Chondrocyte (in vitro differentiated cells): ENCODE data around the gene ADGRD1. TPM values are rescaled to one million over a fixed set of nuclear protein-coding genes. Genes with fewer than 3 reads are reported as not detected.

Experiments used
- DNase-seq: peaks from one replicate; pipeline ENCODE4 v3.0.0; 2021; ENCODE audit warnings: mixed read lengths, low spot score
- H3K27ac Mint-ChIP-seq: one replicate; pipeline ENCODE4 v1.8.0; 2021; ENCODE audit warnings: mild to moderate bottlenecking, moderate library complexity, mixed read lengths; ENCODE audit not compliant: unreplicated experiment
- H3K27me3 Mint-ChIP-seq: 2 replicates; pipeline ENCODE4 v1.8.0; 2021; ENCODE audit warnings: low read depth, mixed read lengths
- H3K36me3 Mint-ChIP-seq: 2 replicates; pipeline ENCODE4 v1.8.0; 2021; ENCODE audit warnings: low read depth, mixed read lengths
- H3K4me1 Mint-ChIP-seq: 2 replicates; pipeline ENCODE4 v1.8.0; 2021; ENCODE audit warnings: low read depth, mild to moderate bottlenecking, mixed read lengths
- H3K4me3 Mint-ChIP-seq: one replicate; pipeline ENCODE4 v1.8.0; 2021; ENCODE audit warnings: mild to moderate bottlenecking, moderate library complexity, mixed read lengths; ENCODE audit not compliant: unreplicated experiment
- H3K9me3 Mint-ChIP-seq: 2 replicates; pipeline ENCODE4 v1.8.0; 2021; ENCODE audit warnings: low read depth, mixed read lengths
- total RNA-seq: library from RNA; stranded (reverse); gene quantifications from 3 replicates; pipeline ENCODE4 v1.2.1, GENCODE V29; 2021
- TF ChIP-seq, protein P1 (sequence below): fragments of 200-600 bp; sonication (generic); IDR thresholded peaks from 2 replicates; pipeline ENCODE4 v1.5.0; 2021; ENCODE audit warnings: antibody characterized with exemption, mild to moderate bottlenecking, moderate library complexity

ADGRD1 gene
- total RNA-seq, 1 donor from 2014 or later, result 4.7 TPM

DNA sequence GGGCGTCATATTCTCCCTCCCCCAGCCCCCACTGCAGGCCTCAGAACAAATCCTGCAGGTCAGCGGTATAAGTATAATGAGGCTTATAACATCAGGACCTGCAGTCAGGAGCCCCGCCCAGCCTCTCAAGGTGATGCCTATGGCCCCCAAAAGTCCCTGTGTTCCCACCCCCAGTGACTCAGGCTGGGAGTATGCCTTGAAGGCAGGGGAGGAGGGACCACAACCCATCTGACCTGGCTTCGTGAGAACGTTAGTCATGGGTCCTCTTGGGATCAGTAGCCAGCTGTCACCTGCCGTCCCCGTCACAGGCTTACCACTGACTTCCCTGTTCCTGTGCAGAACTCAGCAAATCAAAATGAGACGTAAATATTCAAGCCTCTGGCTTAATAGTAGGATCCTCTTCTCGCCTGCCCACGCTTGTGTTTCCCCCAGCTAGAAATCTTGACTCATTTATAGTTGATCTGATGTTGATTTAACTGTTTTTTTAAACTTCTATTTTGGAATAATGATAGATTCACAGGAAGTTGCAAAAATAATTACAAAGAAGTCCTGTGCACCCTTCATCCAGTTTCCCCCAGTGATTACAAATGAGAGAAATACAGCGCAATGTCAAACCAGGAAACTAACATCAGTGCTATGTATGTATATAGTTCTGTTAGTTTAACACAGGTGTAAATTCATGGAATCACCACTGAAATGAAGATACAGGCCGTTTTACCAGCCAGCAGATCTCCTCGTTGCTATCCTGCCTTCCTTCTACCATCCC lies 107.5 kb downstream of the ADGRD1 start:
- Mint-ChIP-seq H3K9me3 (peaks cover 5% of the 10 kb centered on the region), H3K27me3 (peaks cover 16% of the 10 kb centered on the region), H3K36me3 (no peaks in the 10 kb centered on the region), H3K4me1 (no peaks in the 10 kb centered on the region), H3K4me3 (no peak overlapping the region), H3K27ac (no peak overlapping the region)
- DNase-seq, result peak; percentile 62
- TF ChIP-seq, protein P1, sequence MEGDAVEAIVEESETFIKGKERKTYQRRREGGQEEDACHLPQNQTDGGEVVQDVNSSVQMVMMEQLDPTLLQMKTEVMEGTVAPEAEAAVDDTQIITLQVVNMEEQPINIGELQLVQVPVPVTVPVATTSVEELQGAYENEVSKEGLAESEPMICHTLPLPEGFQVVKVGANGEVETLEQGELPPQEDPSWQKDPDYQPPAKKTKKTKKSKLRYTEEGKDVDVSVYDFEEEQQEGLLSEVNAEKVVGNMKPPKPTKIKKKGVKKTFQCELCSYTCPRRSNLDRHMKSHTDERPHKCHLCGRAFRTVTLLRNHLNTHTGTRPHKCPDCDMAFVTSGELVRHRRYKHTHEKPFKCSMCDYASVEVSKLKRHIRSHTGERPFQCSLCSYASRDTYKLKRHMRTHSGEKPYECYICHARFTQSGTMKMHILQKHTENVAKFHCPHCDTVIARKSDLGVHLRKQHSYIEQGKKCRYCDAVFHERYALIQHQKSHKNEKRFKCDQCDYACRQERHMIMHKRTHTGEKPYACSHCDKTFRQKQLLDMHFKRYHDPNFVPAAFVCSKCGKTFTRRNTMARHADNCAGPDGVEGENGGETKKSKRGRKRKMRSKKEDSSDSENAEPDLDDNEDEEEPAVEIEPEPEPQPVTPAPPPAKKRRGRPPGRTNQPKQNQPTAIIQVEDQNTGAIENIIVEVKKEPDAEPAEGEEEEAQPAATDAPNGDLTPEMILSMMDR, result no peak

DNA sequence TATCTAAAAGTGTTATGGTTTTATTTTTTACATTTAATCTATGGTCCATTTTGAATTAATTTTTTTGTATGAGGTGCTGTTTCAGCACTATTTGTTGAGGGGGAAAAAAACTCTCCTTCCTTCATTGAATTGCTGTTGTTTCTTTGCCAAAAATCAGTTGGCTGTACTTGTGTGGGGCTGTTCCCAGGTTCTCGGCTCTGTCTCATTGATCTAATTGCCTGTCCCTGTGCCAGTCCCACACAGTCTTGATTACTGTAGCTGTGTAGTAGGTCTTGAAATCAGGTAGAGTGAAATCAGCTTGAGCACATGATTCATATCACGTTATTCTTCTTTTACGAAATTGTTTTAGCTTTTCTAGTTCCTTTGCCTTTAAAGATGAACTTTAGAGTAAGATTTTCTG lies 109.7 kb downstream of the ADGRD1 start:
- DNase-seq, result no peak
- TF ChIP-seq, protein P1, result no peak
- H3K27ac Mint-ChIP-seq, result no peak overlapping the region
- H3K4me1 Mint-ChIP-seq, result no peaks in the 10 kb centered on the region
- H3K36me3 Mint-ChIP-seq, result no peaks in the 10 kb centered on the region
- no peak overlapping the region for H3K4me3 Mint-ChIP-seq
- H3K27me3 Mint-ChIP-seq, result peaks cover 16% of the 10 kb centered on the region
- peaks cover 5% of the 10 kb centered on the region for H3K9me3 Mint-ChIP-seq

DNA sequence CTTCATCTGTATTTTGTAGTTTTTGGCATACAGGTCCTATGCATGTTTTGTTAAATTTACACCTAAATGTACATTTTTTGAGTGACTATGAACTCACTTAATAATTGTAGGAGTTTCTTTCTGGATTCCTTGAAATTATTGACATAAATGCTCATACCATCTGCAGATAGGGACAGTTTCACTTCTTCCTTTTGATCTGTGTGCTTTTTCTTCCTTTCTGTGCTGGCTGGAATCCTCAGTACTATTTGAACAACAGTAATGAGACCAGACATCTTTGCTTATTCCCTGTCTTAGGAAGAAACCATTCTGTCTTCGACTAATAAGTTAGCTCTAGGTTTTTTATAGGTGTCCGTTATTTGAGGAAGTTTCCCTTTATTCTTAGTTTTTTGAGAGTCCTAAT lies 110.3 kb downstream of the ADGRD1 start:
- DNase-seq, result no peak
- Mint-ChIP-seq H3K4me3 (no peak overlapping the region), H3K27me3 (peaks cover 16% of the 10 kb centered on the region), H3K36me3 (no peaks in the 10 kb centered on the region), H3K27ac (no peak overlapping the region), H3K9me3 (peaks cover 5% of the 10 kb centered on the region), H3K4me1 (no peaks in the 10 kb centered on the region)
- TF ChIP-seq, protein P1, result no peak

DNA sequence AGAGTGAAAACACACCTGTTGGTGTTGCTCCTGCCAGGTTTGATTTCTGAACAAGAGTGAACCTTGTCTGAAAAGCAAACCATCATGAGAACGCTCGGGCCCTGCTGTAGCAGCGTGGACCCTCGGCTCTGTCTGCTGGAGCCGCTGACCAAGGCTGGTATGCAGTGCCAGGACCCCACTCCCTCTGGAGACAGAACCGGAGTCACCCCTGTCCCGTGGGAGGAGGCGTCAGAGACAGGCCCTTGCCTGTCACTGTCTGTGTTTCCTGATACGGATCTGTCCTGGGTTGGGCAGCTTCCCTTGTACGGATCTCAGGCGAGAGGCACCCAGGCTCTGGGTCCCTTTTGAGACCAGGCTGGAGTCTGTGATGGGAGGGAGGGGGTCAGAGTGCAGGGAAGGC lies 111.6 kb downstream of the ADGRD1 start:
- Mint-ChIP-seq H3K4me1 (no peaks in the 10 kb centered on the region), H3K27me3 (peaks cover 16% of the 10 kb centered on the region), H3K4me3 (no peak overlapping the region), H3K9me3 (peaks cover 5% of the 10 kb centered on the region), H3K27ac (no peak overlapping the region), H3K36me3 (no peaks in the 10 kb centered on the region)
- peak; percentile 72 for DNase-seq
- TF ChIP-seq, protein P1, result no peak

DNA sequence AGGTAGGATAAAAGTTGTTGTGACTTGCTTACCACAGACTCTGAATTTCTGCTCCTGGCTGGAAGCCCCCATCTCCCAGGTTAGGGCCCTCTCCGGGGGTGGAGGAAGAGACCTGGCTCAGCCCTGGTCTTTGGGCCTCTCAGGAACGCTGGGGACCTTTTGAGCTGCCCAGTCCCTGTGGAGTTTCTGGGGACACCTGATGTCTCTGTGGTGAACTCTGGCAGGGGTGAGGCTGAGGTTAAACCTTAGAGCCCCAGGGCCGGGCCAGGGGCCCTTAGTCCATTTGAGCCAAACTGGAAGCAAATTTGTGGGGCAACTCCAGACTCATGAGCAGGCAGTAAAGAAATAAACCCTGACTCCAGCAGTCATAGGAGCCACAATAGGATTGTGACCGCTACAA lies 112.1 kb downstream of the ADGRD1 start:
- Mint-ChIP-seq H3K4me1 (no peaks in the 10 kb centered on the region), H3K36me3 (no peaks in the 10 kb centered on the region), H3K9me3 (peaks cover 5% of the 10 kb centered on the region), H3K27ac (no peak overlapping the region), H3K4me3 (no peak overlapping the region), H3K27me3 (peaks cover 16% of the 10 kb centered on the region)
- TF ChIP-seq, protein P1, result no peak
- DNase-seq, result no peak
